Head of caudate nucleus (tissue), 42 donors: ENCODE data around the gene KLK10.
"Not testable (repeated sequence)": the region's sequence is repeated elsewhere in the genome, so short reads cannot be mapped to it uniquely, and the experiment has no call there.

Experiments
- DNase-seq, 42 donors: peaks; one replicate each; pipeline versions ENCODE4 v3.0.0 to v3.0.0-alpha.2; 2020 to 2021; ENCODE audit warnings: mixed read lengths in 7 of 42
- intact Hi-C: fragments of 100-400 bp; cut with DNase I; formaldehyde crosslinking; loops from one replicate; pipeline ENCODE4 v1.15.0; 2022

KLK10 gene

GRCh38 chr19:50977626-50978025, 41.9 kb downstream of the KLK10 start:
- intact Hi-C loops = no loop called here
- DNase-seq = peak in 1 of 42 donors; percentile 24

GRCh38 chr19:50975766-50976165, 43.7 kb downstream of the KLK10 start:
- DNase-seq = no peak
- intact Hi-C loops = no loop called here

- intact Hi-C loops = no loop called here
- no peak for DNase-seq
Observed at GRCh38 chr19:50974702-50975556, 44.6 kb downstream of the KLK10 start.

GRCh38 chr19:50972795-50973376, 46.6 kb downstream of the KLK10 start:
- intact Hi-C loops = no loop called here
- DNase-seq = no peak

GRCh38 chr19:50969810-50970209, 49.7 kb downstream of the KLK10 start:
- intact Hi-C loops, DNase-seq: not testable (repeated sequence)

GRCh38 chr19:50969413-50969760, 50.1 kb downstream of the KLK10 start, which contains the start of gene KLK6:
Gene KLK6 (minus strand): TSS chr19:50969591. CDS start chr19:50968104, 1,487 bp downstream.
- intact Hi-C loops = no loop called here
- DNase-seq = peak; percentile 78 to 96 (median 90)

GRCh38 chr19:50968716-50969412, 50.6 kb downstream of the KLK10 start:
- intact Hi-C loops = no loop called here
- DNase-seq = peak in 7 of 42 donors; percentile 9 to 50 (median 28)

- peak in 25 of 42 donors; percentile 13 to 73 (median 30) for DNase-seq
Observed at GRCh38 chr19:50967929-50968715, 51.4 kb downstream of the KLK10 start.

GRCh38 chr19:50964266-50964665, 55.2 kb downstream of the KLK10 start:
- DNase-seq = no peak
- intact Hi-C loops = no loop called here

More at GRCh38 chr19:50967929-50968715, 51.4 kb downstream of the KLK10 start:
- intact Hi-C loops = no loop called here

- no peak for DNase-seq
- intact Hi-C loops = no loop called here
Observed at GRCh38 chr19:50963381-50963780, 56.1 kb downstream of the KLK10 start.
